ENCODE data around the gene L2HGDH. TPM values are rescaled to one million over a fixed set of nuclear protein-coding genes. Genes with fewer than 3 reads are reported as not detected.

L2HGDH gene
- total RNA-seq: 0.70 and 2.6 TPM in 2 replicates

GRCh38 chr14:50311972-50312733, at the start of gene L2HGDH, which contains the start of gene DMAC2L:
L2HGDH (minus strand) TSS chr14:50312229; CDS start chr14:50312150, 79 bp downstream.
DMAC2L (plus strand) TSS chr14:50312324; CDS start chr14:50321488, 9,164 bp downstream.

GRCh38 chr14:50231475-50232275, 80.4 kb downstream of the L2HGDH start, which contains the start of gene SOS2:
SOS2 (minus strand) TSS chr14:50231578; CDS start chr14:50231283, 295 bp downstream.

Other genes starting within 250 kb of the L2HGDH start
- 5.0 and 5.3 TPM in 2 replicates for gene VCPKMT, start 195.7 kb downstream of the L2HGDH start, total RNA-seq
- gene SOS2, start 80.7 kb downstream of the L2HGDH start, total RNA-seq: 10.1 and 15.8 TPM in 2 replicates
- gene DMAC2L, start 95 bp upstream of the L2HGDH start, total RNA-seq: 11.7 and 18.5 TPM in 2 replicates
- 5.1 and 15.8 TPM in 2 replicates for gene CDKL1, start 84.7 kb upstream of the L2HGDH start, total RNA-seq
- 45.0 and 69.4 TPM in 2 replicates for gene MAP4K5, start 220.3 kb upstream of the L2HGDH start, total RNA-seq
- gene ATL1, start 247.9 kb upstream of the L2HGDH start, total RNA-seq: 5.7 and 11.8 TPM in 2 replicates

Data from pericardium fibroblast (primary cell).